ENCODE measurements around the gene OPCML.

DNA sequence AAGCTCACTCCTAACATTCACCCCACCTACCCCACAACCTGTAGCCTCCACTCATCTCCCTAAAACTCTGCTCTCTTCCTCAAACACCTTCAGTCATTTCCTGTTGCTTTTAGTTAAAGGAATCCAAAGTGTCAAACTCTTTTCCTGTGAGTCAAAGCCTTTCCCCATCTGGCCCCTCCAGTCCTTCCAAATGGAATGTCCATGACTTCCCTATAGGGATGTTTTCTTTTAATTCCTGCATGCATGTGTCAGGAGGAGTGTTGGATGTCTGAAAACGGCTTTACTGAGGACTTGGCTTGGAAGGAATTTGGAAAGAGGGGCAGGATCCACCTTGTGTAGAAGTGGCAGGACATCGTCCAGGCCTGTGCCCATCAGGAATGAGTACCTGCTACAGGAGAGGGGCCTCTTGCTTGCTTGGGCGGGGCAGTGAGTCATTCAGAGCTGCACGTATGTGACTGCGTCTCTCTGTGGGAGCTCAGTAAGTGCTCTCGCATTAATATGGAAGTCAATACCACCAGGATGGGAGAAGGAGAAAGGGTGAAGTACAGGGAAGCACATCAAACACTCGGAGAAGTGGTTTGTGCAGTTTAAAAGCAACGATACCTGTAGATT is 491.9 kb downstream of the OPCML start:
- TF ChIP-seq, protein P1, sequence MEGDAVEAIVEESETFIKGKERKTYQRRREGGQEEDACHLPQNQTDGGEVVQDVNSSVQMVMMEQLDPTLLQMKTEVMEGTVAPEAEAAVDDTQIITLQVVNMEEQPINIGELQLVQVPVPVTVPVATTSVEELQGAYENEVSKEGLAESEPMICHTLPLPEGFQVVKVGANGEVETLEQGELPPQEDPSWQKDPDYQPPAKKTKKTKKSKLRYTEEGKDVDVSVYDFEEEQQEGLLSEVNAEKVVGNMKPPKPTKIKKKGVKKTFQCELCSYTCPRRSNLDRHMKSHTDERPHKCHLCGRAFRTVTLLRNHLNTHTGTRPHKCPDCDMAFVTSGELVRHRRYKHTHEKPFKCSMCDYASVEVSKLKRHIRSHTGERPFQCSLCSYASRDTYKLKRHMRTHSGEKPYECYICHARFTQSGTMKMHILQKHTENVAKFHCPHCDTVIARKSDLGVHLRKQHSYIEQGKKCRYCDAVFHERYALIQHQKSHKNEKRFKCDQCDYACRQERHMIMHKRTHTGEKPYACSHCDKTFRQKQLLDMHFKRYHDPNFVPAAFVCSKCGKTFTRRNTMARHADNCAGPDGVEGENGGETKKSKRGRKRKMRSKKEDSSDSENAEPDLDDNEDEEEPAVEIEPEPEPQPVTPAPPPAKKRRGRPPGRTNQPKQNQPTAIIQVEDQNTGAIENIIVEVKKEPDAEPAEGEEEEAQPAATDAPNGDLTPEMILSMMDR (conservative IDR thresholded peaks at IDR 0.05): no peak
- no peak for TF ChIP-seq EZH2 (IDR thresholded peaks at IDR 0.05; ENCODE audit: low read depth)

Data from PC-9 (cell line).